NCI-H774 (cell line): ENCODE measurements around the gene RFX7.

ENCODE experiments used
- DNase-seq: peaks from one replicate; lab custom pipeline; 2025; lab: John Stamatoyannopoulos, UW

RFX7 gene

DNA sequence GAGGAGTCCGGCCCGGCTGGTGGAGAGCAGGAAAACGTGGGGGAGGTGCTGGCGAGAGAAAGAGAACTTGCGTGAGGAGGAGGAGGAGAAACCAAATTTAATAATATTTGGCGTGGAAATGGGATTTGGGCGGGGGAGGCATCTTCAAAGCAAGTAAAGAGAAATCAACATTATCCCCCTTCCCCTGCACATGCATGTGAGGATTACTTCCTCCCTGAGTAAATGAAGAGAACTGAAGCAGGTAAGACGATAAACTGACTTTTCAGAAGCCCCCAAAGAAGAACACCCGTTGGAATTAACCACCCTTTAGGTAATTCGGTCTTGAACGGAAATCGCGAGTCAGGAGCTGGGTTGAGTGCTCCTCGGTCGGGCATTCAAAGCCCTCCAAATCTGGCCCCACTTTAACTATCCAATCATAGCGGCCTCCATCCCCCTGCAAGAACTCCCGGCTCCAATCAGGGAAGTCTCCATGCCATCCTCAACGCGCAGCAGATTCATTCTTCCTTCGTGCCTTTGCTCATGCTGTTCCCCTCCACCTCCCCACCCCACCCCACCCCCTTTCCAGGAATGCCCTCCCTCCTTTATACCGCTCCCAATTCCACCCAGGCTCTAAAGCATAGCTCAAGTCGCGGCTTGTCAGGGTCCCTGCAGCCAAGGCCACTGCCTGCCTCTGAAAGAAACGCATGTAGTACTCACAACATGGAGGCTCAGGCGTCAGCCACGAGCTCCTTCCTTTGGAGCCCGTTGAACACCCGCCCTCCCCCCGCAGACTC is 545 bp upstream of the RFX7 start:
- DNase-seq, result peak; percentile 69

DNA sequence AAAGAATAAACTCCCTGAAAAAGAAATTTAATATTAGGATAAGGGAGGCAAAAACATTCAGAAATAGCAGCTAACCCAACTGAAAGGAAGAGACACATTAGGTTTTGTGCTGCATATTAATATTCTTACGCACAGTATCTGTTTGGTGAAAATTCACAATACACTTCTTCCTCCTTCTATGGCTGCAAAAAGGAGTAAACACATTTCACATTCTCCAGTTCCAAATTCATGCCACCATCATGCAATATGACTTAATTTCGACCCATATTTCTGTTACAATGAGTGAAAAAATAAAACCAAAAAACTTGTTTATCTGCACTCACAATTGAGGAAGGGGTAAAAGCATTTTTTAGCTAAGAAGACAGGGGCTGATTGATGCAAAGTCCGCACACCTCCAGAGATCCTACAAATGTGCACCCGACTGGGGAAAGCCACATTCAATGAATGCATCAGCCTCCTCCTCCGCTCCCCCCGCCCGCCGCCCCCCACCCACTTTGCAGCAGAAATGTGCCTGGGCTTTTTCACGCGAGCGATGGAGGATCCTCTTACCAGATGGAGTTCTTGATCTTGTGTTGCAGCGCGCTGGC is 1.0 kb downstream of the RFX7 start:
- no peak for DNase-seq

DNA sequence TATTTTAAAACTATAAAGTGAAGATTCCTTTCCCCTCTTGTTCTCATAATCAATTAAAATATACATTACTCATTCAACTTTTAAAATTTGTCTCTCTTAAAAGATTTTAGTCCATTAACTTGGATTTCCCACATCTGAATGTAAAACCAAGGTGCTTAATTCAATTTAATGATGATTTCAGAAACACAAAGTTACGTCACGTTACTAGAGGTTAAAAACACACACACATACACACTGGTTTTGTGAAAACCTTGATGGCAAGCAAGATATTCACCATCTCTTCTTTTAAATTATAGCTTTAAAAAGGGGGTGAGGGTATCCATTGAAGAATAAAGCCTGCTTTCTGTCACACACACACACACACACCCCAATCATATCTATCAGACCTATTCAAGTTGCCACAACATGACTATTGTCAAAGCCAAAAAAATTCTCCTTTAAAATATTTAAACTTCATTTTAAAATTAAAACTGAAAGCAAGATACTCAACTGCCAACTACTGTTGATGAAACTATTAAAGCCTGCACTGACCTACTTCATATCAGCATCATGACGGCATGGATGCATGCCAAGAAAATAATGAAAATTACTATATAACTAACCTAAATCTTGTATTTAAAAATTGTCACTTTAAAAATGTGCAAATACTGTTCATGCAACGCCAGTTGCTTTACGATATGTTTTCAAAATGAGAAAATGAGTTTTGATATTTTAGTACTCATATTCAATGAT is 2.1 kb downstream of the RFX7 start:
- DNase-seq, result no peak

DNA sequence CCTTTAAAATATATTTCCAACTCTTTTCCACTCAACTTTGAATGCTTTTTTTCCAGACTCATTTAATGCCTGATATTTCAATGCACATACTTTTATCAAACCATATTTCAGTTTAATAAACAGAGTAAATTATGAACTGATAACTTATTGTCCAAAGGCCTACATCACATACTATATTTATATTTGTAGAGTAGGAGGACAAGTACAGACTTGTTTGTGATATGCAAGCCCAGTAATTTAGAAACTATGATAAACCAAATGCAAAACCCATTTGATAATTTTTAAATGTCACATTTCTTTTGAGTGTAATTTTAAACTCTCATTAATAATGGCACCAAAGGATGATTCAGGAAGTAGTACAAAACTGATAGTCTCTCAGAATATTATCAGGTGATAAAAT is 3.3 kb downstream of the RFX7 start:
- no peak for DNase-seq

DNA sequence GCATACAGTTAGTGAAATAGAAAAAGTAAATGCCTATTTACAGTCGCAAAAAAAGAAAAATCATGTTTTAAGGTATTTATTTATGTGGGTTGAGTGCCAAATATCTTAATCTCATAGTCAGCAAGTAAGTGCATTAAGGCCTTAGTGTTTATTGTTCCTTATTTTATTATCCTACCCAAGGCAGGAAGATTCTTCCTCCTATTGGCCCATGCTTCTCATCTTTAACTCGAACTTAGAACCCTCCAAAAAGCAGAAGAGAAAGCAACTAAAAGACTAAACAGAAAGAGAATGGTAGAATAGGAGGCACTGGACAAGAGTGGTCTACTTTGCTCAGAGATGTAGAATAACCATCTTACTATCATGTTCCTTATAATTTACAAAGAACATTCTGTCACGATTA is 7.5 kb downstream of the RFX7 start:
- no peak for DNase-seq

DNA sequence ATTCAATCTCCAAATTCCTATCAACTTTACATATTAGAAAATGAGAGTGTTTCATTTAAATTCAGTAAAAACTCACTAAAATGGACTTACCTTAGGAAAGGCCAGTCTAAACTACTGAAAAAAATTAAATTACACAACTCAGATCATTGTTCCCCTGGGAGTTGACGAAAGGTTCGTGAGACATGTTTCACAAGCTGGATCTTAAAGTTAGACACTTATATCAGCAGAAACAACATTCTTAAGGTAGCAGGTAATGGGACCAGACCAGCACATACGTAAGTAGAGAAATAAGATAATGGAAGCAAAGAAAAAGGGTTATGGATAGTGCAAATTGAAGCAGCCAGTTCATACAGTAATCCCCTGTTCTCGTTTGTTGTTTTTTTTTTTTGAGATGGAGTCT is 8.9 kb downstream of the RFX7 start:
- no peak for DNase-seq

DNA sequence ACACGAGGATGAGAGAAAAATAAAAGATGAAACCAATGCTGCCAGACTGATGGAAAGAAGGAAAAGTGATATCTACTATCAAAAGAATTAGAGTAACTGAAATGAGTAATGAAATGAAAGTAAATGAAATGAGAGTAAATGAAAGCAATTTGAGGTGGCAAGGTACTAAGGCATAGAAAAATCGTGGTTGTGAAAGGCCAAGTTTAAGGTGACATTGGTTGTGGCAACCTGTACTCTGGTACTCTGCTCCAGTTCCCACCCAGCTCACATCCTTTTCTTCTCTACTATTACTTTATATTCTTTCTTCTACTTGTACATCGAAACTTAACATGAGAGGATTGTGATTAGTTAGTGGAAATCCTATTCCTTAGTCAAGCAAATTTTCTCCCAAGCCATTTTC is 10.1 kb downstream of the RFX7 start:
- no peak for DNase-seq

DNA sequence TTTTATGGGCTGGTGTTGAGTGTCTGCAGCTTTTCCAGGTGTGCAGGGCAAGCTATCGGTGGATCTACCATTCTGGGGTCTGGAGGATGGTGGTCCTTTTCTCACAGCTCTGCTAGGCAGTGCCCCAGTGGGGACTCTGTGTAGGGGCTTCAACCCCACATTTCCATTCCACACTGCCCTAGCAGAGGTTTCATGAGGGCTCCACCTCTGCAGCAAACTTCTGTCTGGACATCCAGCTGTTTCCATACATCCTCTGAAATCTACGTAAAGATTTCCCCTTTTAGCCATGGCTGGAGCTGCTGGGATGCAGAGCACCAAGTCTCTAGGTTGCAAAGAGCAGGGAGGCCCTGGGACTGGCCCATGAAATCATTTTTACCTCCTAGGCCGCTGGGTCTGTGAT is 11.6 kb downstream of the RFX7 start:
- DNase-seq, result no peak

DNA sequence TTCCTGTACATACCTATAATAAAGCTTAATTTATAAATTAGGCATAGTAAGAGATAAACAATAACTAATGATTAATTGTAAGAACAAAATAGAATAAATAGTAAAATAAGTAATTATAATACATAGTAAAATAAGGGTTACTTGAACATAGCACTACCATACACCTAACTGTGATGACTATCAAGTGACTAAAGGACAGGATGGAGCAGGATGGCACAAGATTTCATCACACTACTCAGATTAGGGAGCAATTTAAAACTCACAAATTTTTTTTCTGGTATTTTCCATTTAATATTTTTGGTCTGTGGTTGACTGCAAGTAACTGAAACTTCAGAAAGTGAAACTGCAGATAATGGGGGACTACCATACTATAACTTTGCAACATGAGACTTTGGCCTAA is 14.8 kb downstream of the RFX7 start:
- DNase-seq, result no peak

DNA sequence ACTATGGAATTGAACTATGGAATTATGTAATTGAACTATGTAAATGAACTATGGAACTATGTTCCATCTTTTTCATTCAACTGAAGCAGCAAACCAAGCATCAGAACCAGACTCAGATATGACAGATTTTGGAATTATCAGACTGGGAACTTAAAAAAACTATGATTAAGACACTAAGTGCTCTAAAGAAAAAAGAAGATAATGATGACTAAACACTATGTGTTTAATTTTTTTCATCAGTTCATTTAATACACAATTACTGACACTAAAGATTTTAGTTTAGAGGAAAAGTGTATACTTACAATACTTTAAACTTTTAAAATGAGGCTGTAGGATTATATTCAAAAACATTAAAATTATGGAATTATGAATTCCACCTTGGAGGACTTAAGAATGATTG is 15.3 kb downstream of the RFX7 start:
- DNase-seq, result no peak

DNA sequence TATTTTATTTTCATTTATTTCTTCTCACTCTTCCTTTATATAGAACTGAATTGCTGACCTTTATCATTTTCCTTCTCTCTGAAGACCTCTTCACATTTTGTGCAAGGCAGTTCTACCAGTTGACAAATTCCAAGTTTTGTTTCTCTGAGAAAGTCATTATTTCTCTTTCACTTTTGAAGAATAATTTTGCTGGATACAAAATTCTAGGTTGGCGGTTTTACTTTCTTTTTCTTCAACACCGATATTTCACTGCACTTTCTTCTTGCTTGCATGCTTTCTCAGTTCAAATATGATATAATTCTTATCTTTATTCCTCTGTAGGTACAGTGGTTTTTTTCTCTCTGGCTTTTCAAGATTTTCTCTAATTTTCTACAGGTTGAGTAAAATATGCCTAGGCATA is 15.9 kb downstream of the RFX7 start:
- DNase-seq, result no peak

DNA sequence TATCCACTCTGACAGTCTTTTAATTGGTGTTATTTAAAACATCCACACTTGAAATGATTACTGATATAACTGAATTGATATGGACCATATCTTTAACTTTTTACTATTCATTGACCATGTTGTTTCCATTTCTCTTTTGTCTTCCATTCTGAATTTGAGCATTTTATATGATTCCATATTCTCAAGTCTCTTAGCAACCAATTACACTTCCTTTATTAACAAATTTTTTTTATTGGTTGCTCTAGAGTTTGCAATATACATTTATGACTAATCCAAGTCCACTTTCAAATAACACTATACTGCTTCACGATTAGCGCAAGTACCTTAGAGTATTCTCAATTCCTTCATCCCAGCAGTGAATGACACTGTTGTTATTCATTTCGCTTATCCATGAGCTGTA is 16.4 kb downstream of the RFX7 start:
- DNase-seq, result no peak

DNA sequence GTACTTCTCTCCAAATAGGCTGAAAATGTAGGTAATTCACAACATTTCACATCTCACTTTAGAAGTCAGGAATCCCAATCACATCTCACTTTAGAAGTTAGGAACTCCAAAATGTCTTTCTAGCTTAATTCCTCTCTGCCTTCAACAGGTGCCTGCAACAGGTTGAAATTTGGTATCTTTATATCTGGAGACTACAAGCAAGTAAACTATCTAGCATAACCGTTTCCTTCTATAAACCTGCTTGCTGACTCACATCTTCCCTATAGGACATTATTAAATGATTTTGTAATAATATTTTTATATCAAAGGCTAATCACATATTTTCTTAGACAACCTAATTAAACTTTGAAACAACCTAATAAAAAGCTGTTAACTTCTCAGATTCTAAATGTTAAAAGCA is 18.2 kb downstream of the RFX7 start:
- DNase-seq, result no peak

DNA sequence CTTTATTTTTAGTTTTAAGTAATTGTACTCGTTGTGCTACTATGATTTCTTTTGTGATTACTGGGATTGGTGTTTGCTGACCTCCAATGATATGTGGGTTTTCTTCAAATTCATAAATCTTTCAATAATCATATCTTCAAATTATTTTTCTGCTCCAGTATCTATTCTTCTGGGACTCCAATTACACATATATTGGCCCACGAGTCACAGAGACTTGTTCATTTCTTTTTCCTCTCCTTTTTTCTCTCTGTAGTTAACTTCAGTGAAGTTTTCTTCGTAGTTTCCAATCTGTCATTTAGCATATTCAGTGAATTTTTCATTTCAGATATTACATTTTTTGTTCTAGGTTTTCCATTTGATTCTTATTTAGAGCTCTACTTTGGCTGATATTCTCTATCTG is 21.4 kb downstream of the RFX7 start:
- DNase-seq, result no peak

DNA sequence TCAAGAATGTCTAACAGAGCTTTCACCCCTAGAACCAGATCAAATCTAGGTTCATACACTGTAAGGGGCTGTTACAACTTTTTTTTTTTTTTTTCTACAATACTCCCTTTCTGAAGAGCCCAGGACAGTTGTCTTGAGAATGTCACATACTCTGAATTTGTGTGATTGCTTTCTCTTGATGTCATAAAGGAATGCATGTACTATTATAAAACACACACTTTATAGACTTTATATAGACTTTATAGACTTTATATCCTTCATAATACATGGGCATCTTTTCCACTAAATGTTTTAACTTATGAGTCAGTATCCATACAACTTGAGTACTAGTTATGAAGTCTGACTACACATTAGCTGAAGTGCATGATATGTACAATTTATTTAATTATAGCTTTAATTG is 26.3 kb downstream of the RFX7 start:
- DNase-seq, result no peak

DNA sequence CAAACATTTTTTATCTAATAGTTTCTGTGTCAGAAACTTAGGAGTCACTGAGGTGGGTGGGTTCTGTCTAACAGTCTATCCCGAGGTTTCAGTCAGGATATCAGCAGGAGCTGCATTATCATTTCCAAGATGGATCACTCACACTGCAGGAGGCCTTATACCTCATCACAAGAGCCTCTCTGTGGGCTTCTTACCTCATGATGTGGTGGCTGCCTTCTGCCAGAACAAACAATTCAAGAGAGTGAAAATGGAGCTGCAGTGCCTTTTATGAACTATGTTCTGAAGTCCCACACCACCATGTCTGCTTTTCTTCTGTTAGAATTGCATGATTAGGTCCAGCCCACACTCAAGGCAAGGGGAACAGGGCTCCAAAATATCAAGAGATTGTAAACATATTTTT is 27.9 kb downstream of the RFX7 start:
- no peak for DNase-seq

DNA sequence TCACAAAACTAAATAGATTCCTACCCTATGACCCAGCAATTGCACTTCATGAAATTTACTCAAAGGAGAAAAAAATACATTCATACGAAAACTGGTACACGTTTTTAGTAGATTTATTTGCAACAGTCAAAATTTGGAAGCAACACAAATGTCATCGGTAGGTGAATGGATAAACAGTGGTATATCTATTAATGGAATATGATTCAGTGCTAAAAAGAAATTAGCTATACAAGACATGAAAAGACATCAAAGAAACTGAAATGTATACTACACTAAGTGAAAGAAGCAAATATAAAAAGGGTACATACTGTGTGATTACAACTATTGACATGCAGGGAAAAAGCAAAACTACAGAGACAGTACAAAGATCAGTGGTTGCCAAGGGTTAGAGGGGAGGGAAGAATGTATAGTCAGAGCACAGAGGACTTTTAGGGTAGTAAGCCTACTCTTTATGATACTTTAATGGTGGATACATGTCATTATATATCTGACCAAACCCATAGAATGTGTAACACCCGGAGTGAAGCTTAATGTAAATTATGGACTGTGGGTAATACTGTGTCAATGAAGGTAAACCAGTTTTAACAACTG is 31.6 kb downstream of the RFX7 start:
- DNase-seq, result no peak

DNA sequence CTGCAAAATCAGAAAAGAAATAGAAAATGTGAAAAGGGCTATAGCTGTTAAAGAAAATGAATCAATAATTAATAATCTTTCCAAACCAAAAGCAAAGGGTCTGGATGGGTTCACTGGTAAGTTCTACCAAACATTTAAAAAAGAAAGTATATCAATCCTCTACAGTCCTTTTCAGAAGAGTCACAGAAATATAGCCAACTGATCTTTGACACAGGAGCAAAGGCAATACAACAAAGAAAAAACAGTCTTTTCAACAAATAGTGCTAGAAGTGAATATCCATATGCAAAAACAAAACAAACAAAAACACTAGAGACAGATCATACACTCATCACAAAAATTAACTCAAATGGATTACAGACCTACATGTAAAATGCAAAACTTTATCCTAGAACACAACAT is 32.6 kb downstream of the RFX7 start:
- no peak for DNase-seq

DNA sequence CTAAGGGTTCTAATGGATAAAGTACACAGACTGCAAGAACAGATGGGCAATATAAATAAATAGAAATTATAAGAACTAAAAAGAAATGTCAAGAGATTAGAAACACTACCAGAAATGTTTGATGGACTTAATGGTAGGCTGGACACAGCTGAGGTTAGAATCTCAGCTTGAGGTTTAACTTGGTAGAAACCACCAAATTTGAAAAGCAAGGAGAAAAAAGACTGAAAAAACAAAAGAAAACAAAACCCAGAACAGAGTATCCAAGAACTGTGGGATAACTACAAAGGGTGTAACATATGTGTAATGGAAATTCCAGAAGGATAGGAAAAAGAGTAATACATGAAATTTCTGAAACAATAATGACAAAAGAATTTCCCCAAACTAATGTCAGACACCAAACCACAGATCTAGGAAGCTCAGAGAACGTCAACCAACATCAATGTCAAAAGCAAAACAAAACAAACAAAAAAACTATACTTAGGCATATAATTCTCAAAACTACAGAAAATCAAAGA is 35.0 kb downstream of the RFX7 start:
- DNase-seq, result no peak

DNA sequence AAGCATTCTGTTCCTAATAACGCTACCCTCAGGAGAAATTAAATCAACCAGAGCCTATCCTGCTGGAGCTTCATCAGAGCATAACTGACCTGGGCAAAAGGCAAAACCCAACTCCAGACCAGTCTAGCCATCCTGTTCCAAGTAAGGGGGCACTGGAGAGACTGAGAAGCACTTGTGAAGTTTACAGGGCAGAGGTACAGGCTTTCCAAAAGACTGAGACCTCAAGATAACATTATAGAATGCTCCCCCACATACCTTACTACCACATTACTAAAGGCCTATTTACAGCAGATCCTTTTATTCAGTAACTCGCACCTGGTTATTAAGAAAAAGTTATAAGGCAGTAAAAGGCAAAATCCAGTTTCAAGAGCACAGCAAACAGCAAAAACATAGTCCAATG is 35.5 kb downstream of the RFX7 start:
- no peak for DNase-seq

DNA sequence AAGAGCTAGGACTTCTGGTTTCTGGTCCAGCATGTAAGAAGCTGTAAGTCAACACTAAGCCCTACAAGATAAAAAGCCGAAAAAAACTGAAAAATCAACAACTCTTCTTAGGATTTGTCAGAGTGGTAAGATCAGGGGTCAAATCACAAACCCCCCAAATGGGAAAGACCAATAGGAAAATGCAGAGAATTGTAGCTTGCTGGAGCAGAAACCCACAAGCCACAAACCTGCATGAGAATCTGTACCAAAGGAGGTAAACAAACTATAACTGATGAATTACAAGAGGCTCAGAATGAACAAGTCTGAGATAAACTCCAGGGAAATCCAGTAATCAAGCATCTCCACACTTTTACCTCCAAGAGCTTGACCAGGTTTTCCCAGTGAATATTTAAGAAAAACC is 36.0 kb downstream of the RFX7 start:
- DNase-seq, result no peak

DNA sequence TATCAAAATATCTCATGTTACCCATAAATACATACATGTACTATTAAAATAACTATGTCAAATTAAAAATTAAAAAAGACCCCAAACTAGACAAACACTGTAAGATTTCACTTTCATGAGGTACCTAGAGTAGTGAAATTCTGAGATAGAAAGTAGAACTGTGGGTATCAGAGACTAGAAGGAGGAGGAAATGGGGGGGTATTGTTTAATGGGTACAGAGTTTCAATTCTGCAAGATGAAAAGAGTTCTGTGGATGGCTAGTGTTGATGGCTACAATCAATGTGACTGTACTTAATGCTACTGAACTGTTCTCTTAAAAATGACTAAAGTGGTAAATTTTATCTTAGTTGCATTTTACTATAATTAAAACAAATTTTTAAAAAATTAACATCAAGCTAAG is 36.6 kb downstream of the RFX7 start:
- DNase-seq, result no peak
